NB4 (cell line): ENCODE results near the gene CCNE1.

Source experiments
- DNase-seq: peaks from one replicate; pipeline ENCODE4 v3.0.0; 2010; ENCODE audit warnings: low read depth
- H3K4me3 ChIP-seq: one replicate; pipeline ENCODE4 v1.5.1; 2011; ENCODE audit warnings: mild to moderate bottlenecking, low read depth, low read length, moderate library complexity
- CTCF ChIP-seq: IDR thresholded peaks from one replicate; pipeline ENCODE4 v1.5.1; 2012; ENCODE audit warnings: low read depth, low read length
- MAX ChIP-seq: IDR thresholded peaks from 2 replicates; pipeline ENCODE4 v1.6.1; 2011; ENCODE audit warnings: low read depth, low read length
- MYC ChIP-seq: IDR thresholded peaks from 2 replicates; pipeline ENCODE4 v1.6.1; 2011; ENCODE audit warnings: low read depth, low read length
- POLR2A ChIP-seq: IDR thresholded peaks from 2 replicates; pipeline ENCODE4 v1.6.1; 2011; ENCODE audit warnings: mild to moderate bottlenecking; ENCODE audit not compliant: insufficient read length; ENCODE audit errors: extremely low read depth

The CCNE1 gene

GRCh38 chr19:29810504-29810871 lies 1.3 kb upstream of the CCNE1 start:
- TF ChIP-seq MAX (no peak), MYC (no peak), CTCF (no peak), POLR2A (no peak)
- peak; percentile 11 for DNase-seq
- peak overlapping the region; percentile 57 for H3K4me3 ChIP-seq

GRCh38 chr19:29812080-29812880 lies 489 bp downstream of the CCNE1 start:
- no peak for TF ChIP-seq POLR2A
- no peak for TF ChIP-seq MAX
- no peak for TF ChIP-seq CTCF
- no peak for TF ChIP-seq MYC
- DNase-seq = peak; percentile 4
- peak overlapping the region; percentile 39 for H3K4me3 ChIP-seq

GRCh38 chr19:29812881-29813275 lies 1.1 kb downstream of the CCNE1 start:
- peak overlapping the region; percentile 39 for H3K4me3 ChIP-seq
- TF ChIP-seq POLR2A (no peak), CTCF (no peak)
- DNase-seq = no peak

GRCh38 chr19:29813642-29814041 lies 1.9 kb downstream of the CCNE1 start:
- no peak overlapping the region for H3K4me3 ChIP-seq
- DNase-seq = no peak
- no peak for TF ChIP-seq MAX
- TF ChIP-seq POLR2A = no peak
- no peak for TF ChIP-seq MYC
- no peak for TF ChIP-seq CTCF

GRCh38 chr19:29815231-29815630 lies 3.4 kb downstream of the CCNE1 start:
- H3K4me3 ChIP-seq = no peak overlapping the region
- no peak for TF ChIP-seq CTCF
- no peak for TF ChIP-seq POLR2A
- no peak for TF ChIP-seq MAX
- TF ChIP-seq MYC = no peak
- DNase-seq = no peak

- DNase-seq = no peak
- H3K4me3 ChIP-seq = no peak overlapping the region
- TF ChIP-seq POLR2A = no peak
- no peak for TF ChIP-seq MAX
- TF ChIP-seq CTCF = no peak
- TF ChIP-seq MYC = no peak
These were observed 5.5 kb downstream of the CCNE1 start for GRCh38 chr19:29817316-29817715.
